SK-N-SH treated with all-trans-retinoic acid at 6 μM for 48 hours (cell line): ENCODE results near the gene MRPS14.

ENCODE experiments used
- ATAC-seq: fragments of 200-7000 bp; cut with Tn5 transposase; 3 replicates; pipeline ENCODE4 v1.9.1; 2020; ENCODE audit warnings: mild to moderate bottlenecking, moderate library complexity
- CSDC2 ChIP-seq: fragments of 250-450 bp; sonication (Bioruptor Pico); IDR thresholded peaks from 2 replicates; pipeline ENCODE4 v1.5.0; 2020; ENCODE audit warnings: mild to moderate bottlenecking, moderate library complexity
- ESRRG ChIP-seq: fragments of 250-450 bp; sonication (Bioruptor Pico); IDR thresholded peaks from 2 replicates; pipeline ENCODE4 v1.6.1; 2021; ENCODE audit warnings: mild to moderate bottlenecking
- GLIS3 ChIP-seq: fragments of 250-450 bp; sonication (Bioruptor Pico); IDR thresholded peaks from 2 replicates; pipeline ENCODE4 v1.5.0; 2020; ENCODE audit warnings: mild to moderate bottlenecking, moderate library complexity
- ISL1 ChIP-seq: fragments of 250-450 bp; sonication (Bioruptor Pico); IDR thresholded peaks from 2 replicates; pipeline ENCODE4 v2.1.2; 2022; ENCODE audit warnings: mild to moderate bottlenecking, moderate library complexity
- OSR1 ChIP-seq: fragments of 250-450 bp; sonication (Bioruptor Pico); IDR thresholded peaks from 2 replicates; pipeline ENCODE4 v1.8.0; 2022; ENCODE audit warnings: moderate library complexity, mild to moderate bottlenecking, inconsistent platforms
- PATZ1 ChIP-seq: fragments of 250-450 bp; sonication (Bioruptor Pico); IDR thresholded peaks from 2 replicates; pipeline ENCODE4 v1.8.0; 2020; ENCODE audit warnings: mild to moderate bottlenecking, moderate library complexity, borderline replicate concordance
- POU6F1 ChIP-seq: fragments of 250-450 bp; sonication (Bioruptor Pico); IDR thresholded peaks from 2 replicates; pipeline ENCODE4 v1.8.0; 2021; ENCODE audit warnings: low read depth, mild to moderate bottlenecking, moderate library complexity, borderline replicate concordance
- PPARA ChIP-seq: fragments of 250-450 bp; sonication (Bioruptor Pico); IDR thresholded peaks from 2 replicates; pipeline ENCODE4 v1.5.0; 2020; ENCODE audit warnings: mild to moderate bottlenecking, borderline replicate concordance
- RARB ChIP-seq: fragments of 250-450 bp; sonication (Bioruptor Pico); IDR thresholded peaks from 2 replicates; pipeline ENCODE4 v1.8.0; 2021; ENCODE audit warnings: mild to moderate bottlenecking, moderate library complexity
- SNAI2 ChIP-seq: fragments of 250-450 bp; sonication (Bioruptor Pico); IDR thresholded peaks from 2 replicates; pipeline ENCODE4 v1.5.0; 2020; ENCODE audit warnings: mild to moderate bottlenecking, moderate library complexity
- TCF4 ChIP-seq: fragments of 250-450 bp; sonication (Bioruptor Pico); IDR thresholded peaks from 2 replicates; pipeline ENCODE4 v1.8.0; 2021; ENCODE audit warnings: mild to moderate bottlenecking, moderate library complexity, borderline replicate concordance
- TOX ChIP-seq: fragments of 250-450 bp; sonication (Bioruptor Pico); IDR thresholded peaks from 2 replicates; pipeline ENCODE4 v1.8.0; 2021; ENCODE audit warnings: mild to moderate bottlenecking, moderate library complexity, borderline replicate concordance
- TSHZ2 ChIP-seq: fragments of 250-450 bp; sonication (Bioruptor Pico); IDR thresholded peaks from 2 replicates; pipeline ENCODE4 v1.5.0; 2020; ENCODE audit warnings: mild to moderate bottlenecking, moderate library complexity
- ZC3H10 ChIP-seq: fragments of 250-450 bp; sonication (Bioruptor Pico); IDR thresholded peaks from 2 replicates; pipeline ENCODE4 v1.5.1; 2021; ENCODE audit warnings: mild to moderate bottlenecking, moderate library complexity
- ZFP3 ChIP-seq: fragments of 250-450 bp; sonication (Bioruptor Pico); IDR thresholded peaks from 2 replicates; pipeline ENCODE4 v1.5.0; 2020; ENCODE audit warnings: mild to moderate bottlenecking, moderate library complexity
- ZFP30 ChIP-seq: fragments of 450-650 bp; formaldehyde crosslinking; IDR thresholded peaks from 2 replicates; pipeline ENCODE4 v1.5.0; 2022; ENCODE audit warnings: mild to moderate bottlenecking, moderate library complexity
- ZNF565 ChIP-seq: fragments of 450-650 bp; formaldehyde crosslinking; conservative IDR thresholded peaks from 2 replicates; pipeline ENCODE4 v1.5.0; 2020; ENCODE audit warnings: low read depth, mild to moderate bottlenecking, moderate library complexity
- ZNF70 ChIP-seq: fragments of 450-650 bp; formaldehyde crosslinking; IDR thresholded peaks from 2 replicates; pipeline ENCODE4 v1.5.0; 2020; ENCODE audit warnings: mild to moderate bottlenecking, moderate library complexity
- ZNF8 ChIP-seq: fragments of 450-650 bp; formaldehyde crosslinking; IDR thresholded peaks from 2 replicates; pipeline ENCODE4 v1.5.0; 2020; ENCODE audit warnings: mild to moderate bottlenecking, moderate library complexity

The MRPS14 gene

GRCh38 chr1:175071276-175071943 lies 48.2 kb upstream of the MRPS14 start:
- no peak for ATAC-seq

GRCh38 chr1:175070818-175071217 lies 47.6 kb upstream of the MRPS14 start:
- TF ChIP-seq ZNF565 (CRISPR knock-in tag) (no peak), PATZ1 (no peak)
- ATAC-seq: no peak

More at GRCh38 chr1:175071276-175071943, 48.2 kb upstream of the MRPS14 start:
- no peak for TF ChIP-seq ZNF8 (CRISPR knock-in tag)
- TF ChIP-seq OSR1: no peak
- no peak for TF ChIP-seq PPARA (CRISPR knock-in tag)
- TF ChIP-seq, all 23 proteins: peak for 0

GRCh38 chr1:175067362-175068106 lies 44.3 kb upstream of the MRPS14 start, which contains the start of gene TNN:
TSS of gene TNN (plus strand) at chr1:175067833. CDS start at chr1:175077419, 9,586 bp downstream.
- TF ChIP-seq ZNF565 (CRISPR knock-in tag): no peak
- no peak for TF ChIP-seq SNAI2 (CRISPR knock-in tag)
- no peak for TF ChIP-seq TCF4 (CRISPR knock-in tag)
- TF ChIP-seq PATZ1: no peak
- no peak for TF ChIP-seq PPARA (CRISPR knock-in tag)
- TF ChIP-seq ZNF70 (CRISPR knock-in tag): no peak
- no peak for TF ChIP-seq CSDC2 (CRISPR knock-in tag)
- no peak for TF ChIP-seq ZC3H10 (CRISPR knock-in tag)
- no peak for TF ChIP-seq ESRRG (CRISPR knock-in tag)
- no peak for TF ChIP-seq ZNF8 (CRISPR knock-in tag)
- no peak for TF ChIP-seq ZFP3 (CRISPR knock-in tag)
- TF ChIP-seq TOX: no peak
- ATAC-seq: no peak

GRCh38 chr1:175062858-175063257 lies 39.6 kb upstream of the MRPS14 start:
- TF ChIP-seq ZC3H10 (CRISPR knock-in tag) (no peak), TOX (no peak), ZNF8 (CRISPR knock-in tag) (no peak), PPARA (CRISPR knock-in tag) (no peak), RARB (CRISPR knock-in tag) (no peak), ZNF565 (CRISPR knock-in tag) (no peak), ZNF70 (CRISPR knock-in tag) (no peak), ISL1 (CRISPR knock-in tag) (no peak), SNAI2 (CRISPR knock-in tag) (no peak), POU6F1 (CRISPR knock-in tag) (no peak), OSR1 (no peak)
- ATAC-seq: no peak

GRCh38 chr1:175062339-175062738 lies 39.1 kb upstream of the MRPS14 start:
- no peak for ATAC-seq
- TF ChIP-seq CSDC2 (CRISPR knock-in tag) (no peak), TOX (no peak), ZC3H10 (CRISPR knock-in tag) (no peak), PATZ1 (no peak), SNAI2 (CRISPR knock-in tag) (no peak), ZNF70 (CRISPR knock-in tag) (no peak), TSHZ2 (CRISPR knock-in tag) (no peak), ZNF565 (CRISPR knock-in tag) (no peak), GLIS3 (no peak), ISL1 (CRISPR knock-in tag) (no peak), PPARA (CRISPR knock-in tag) (no peak), ZFP30 (no peak), ZNF8 (CRISPR knock-in tag) (no peak), OSR1 (no peak), RARB (CRISPR knock-in tag) (no peak)
